GM21737 (cell line): ENCODE data around the gene RASA3.

Experiments
- ATAC-seq: cut with Tn5 transposase; IDR thresholded peaks from one replicate; pipeline ENCODE4 v1.9.1; 2021; ENCODE audit warnings: mild to moderate bottlenecking, moderate library complexity; ENCODE audit not compliant: unreplicated experiment

The RASA3 gene

GRCh38 chr13:113929628-113930615 lies 202.5 kb downstream of the RASA3 start:
- ATAC-seq = no peak

GRCh38 chr13:113928685-113929627 lies 203.5 kb downstream of the RASA3 start:
- ATAC-seq = no peak
